ENCODE data around the gene AHRR.

- TF ChIP-seq, protein P1, sequence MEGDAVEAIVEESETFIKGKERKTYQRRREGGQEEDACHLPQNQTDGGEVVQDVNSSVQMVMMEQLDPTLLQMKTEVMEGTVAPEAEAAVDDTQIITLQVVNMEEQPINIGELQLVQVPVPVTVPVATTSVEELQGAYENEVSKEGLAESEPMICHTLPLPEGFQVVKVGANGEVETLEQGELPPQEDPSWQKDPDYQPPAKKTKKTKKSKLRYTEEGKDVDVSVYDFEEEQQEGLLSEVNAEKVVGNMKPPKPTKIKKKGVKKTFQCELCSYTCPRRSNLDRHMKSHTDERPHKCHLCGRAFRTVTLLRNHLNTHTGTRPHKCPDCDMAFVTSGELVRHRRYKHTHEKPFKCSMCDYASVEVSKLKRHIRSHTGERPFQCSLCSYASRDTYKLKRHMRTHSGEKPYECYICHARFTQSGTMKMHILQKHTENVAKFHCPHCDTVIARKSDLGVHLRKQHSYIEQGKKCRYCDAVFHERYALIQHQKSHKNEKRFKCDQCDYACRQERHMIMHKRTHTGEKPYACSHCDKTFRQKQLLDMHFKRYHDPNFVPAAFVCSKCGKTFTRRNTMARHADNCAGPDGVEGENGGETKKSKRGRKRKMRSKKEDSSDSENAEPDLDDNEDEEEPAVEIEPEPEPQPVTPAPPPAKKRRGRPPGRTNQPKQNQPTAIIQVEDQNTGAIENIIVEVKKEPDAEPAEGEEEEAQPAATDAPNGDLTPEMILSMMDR (IDR thresholded peaks at IDR 0.05) = no peak
- TF ChIP-seq POLR2A (IDR thresholded peaks at IDR 0.05) = no peak
Measured at GRCh38 chr5:326109-326508, 4.6 kb downstream of the AHRR start.
